ENCODE data around the gene ICAM3.

The ICAM3 gene

DNA sequence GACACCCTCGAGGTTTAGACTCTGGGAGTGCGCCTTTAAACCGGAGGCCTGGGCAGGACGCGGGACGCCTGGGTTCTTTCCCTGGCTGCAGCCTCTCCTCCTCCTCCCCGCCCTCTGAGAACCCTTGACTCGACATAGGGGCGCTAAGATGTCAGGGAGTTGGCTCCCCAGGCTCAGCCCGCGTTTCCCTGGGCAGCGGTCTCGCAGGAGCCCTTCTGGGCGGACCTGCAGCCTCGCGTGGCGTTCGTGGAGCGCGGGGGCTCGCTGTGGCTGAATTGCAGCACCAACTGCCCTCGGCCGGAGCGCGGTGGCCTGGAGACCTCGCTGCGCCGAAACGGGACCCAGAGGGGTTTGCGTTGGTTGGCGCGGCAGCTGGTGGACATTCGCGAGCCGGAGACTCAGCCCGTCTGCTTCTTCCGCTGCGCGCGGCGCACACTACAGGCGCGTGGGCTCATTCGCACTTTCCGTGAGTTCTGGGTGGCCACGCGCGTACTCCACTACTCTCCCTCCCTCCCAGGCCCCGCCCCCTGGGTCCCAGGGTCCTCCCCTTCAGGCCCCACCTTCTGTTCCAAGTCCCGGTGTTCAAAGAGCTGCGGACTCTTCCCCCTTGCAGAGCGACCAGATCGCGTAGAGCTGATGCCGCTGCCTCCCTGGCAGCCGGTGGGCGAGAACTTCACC, 48.4 kb downstream of the ICAM3 start:
- no peak overlapping the region for H3K9ac ChIP-seq
- H2AFZ ChIP-seq (ENCODE audit: low read depth), result peak overlapping the region; percentile 58
- no peak overlapping the region for H3K27ac ChIP-seq
- TF ChIP-seq CTCF (conservative IDR thresholded peaks at IDR 0.05; ENCODE audit: low read depth, low read length), result no peak
- H3K79me2 ChIP-seq (ENCODE audit: insufficient read depth, low read depth), result no peaks in the 10 kb centered on the region
- H3K4me3 ChIP-seq (IDR thresholded peaks at IDR 0.05; ENCODE audit: insufficient read depth, low read depth, low read length), result no peak overlapping the region
- H3K4me1 ChIP-seq (ENCODE audit: low read depth, poor library complexity, severe bottlenecking), result peaks cover 33% of the 10 kb centered on the region
- H4K20me1 ChIP-seq (ENCODE audit: insufficient read depth), result no peaks in the 10 kb centered on the region
- no peaks in the 10 kb centered on the region for H3K36me3 ChIP-seq (ENCODE audit: insufficient read depth)
- H3K27me3 ChIP-seq (ENCODE audit: insufficient read depth, low read depth), result peaks cover 26% of the 10 kb centered on the region
- peak overlapping the region; percentile 88 for H3K4me2 ChIP-seq

- no peak overlapping the region for H3K27ac ChIP-seq
- TF ChIP-seq CTCF (conservative IDR thresholded peaks at IDR 0.05; ENCODE audit: low read depth, low read length), result no peak
- peak overlapping the region; percentile 88 for H3K4me2 ChIP-seq
- no peak overlapping the region for H3K4me3 ChIP-seq (IDR thresholded peaks at IDR 0.05; ENCODE audit: insufficient read depth, low read depth, low read length)
- no peaks in the 10 kb centered on the region for H3K36me3 ChIP-seq (ENCODE audit: insufficient read depth)
- no peak overlapping the region for H3K9ac ChIP-seq
- no peaks in the 10 kb centered on the region for H3K79me2 ChIP-seq (ENCODE audit: insufficient read depth, low read depth)
- H4K20me1 ChIP-seq (ENCODE audit: insufficient read depth), result no peaks in the 10 kb centered on the region
- H2AFZ ChIP-seq (ENCODE audit: low read depth), result peak overlapping the region; percentile 99; the same call in 1 of the 2 replicates
- peaks cover 26% of the 10 kb centered on the region for H3K27me3 ChIP-seq (ENCODE audit: insufficient read depth, low read depth)
- H3K4me1 ChIP-seq (ENCODE audit: low read depth, poor library complexity, severe bottlenecking), result peaks cover 27% of the 10 kb centered on the region
These were observed 49.0 kb downstream of the ICAM3 start for GRCh38 chr19:10290357-10290875.

DNA sequence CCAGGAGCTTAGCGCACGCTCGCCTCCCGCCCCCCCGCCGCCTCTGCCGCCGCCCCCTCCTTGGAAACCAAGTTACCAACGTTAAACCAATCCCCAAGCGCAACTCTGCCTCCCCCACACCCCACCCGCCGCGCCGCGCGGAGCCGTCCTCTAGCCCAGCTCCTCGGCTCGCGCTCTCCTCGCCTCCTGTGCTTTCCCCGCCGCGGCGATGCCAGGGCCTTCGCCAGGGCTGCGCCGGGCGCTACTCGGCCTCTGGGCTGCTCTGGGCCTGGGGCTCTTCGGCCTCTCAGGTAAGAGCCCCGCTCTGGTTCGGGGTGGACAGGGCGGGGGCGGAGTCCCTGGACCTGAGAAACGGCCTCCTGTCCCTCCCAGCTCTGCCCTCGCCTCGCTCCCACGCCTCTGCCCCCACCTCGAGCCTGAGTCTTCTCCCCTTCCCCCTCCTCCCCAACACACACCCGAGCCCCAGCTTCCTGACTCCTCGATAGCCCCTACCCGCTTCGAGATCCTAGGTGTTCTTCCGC, 49.5 kb downstream of the ICAM3 start, which contains the start of gene ICAM5:
TSS of gene ICAM5 (plus strand) at position 117 of the 521 bp plus-strand sequence. CDS start at position 209, 92 bp downstream.
- H3K4me1 ChIP-seq (ENCODE audit: low read depth, poor library complexity, severe bottlenecking), result peaks cover 25% of the 10 kb centered on the region
- peak within 1 kb of the TSS; percentile 42; the same call in 1 of the 2 replicates for H3K27ac ChIP-seq
- no peaks in the 10 kb centered on the region for H3K79me2 ChIP-seq (ENCODE audit: insufficient read depth, low read depth)
- peak within 1 kb of the TSS; percentile 88 for H3K4me2 ChIP-seq
- H4K20me1 ChIP-seq (ENCODE audit: insufficient read depth), result no peaks in the 10 kb centered on the region
- no peak within 1 kb of the TSS for H3K4me3 ChIP-seq (IDR thresholded peaks at IDR 0.05; ENCODE audit: insufficient read depth, low read depth, low read length)
- no peak for TF ChIP-seq CTCF (conservative IDR thresholded peaks at IDR 0.05; ENCODE audit: low read depth, low read length)
- H2AFZ ChIP-seq (ENCODE audit: low read depth), result peak within 1 kb of the TSS; percentile 99
- H3K9ac ChIP-seq, result peak within 1 kb of the TSS; percentile 46; the same call in 1 of the 2 replicates
- peaks cover 26% of the 10 kb centered on the region for H3K27me3 ChIP-seq (ENCODE audit: insufficient read depth, low read depth)
- H3K36me3 ChIP-seq (ENCODE audit: insufficient read depth), result no peaks in the 10 kb centered on the region

- Histone ChIP-seq H3K79me2 (ENCODE audit: insufficient read depth, low read depth) (no peaks in the 10 kb centered on the region), H3K27me3 (ENCODE audit: insufficient read depth, low read depth) (peaks cover 26% of the 10 kb centered on the region), H3K36me3 (ENCODE audit: insufficient read depth) (no peaks in the 10 kb centered on the region), H3K4me3 (IDR thresholded peaks at IDR 0.05; ENCODE audit: insufficient read depth, low read depth, low read length) (no peak overlapping the region), H3K4me2 (peak overlapping the region; percentile 88), H2AFZ (ENCODE audit: low read depth) (peak overlapping the region; percentile 99), H4K20me1 (ENCODE audit: insufficient read depth) (no peaks in the 10 kb centered on the region), H3K4me1 (ENCODE audit: low read depth, poor library complexity, severe bottlenecking) (peaks cover 25% of the 10 kb centered on the region), H3K27ac (peak overlapping the region; percentile 42; the same call in 1 of the 2 replicates), H3K9ac (peak overlapping the region; percentile 46; the same call in 1 of the 2 replicates)
- no peak for TF ChIP-seq CTCF (conservative IDR thresholded peaks at IDR 0.05; ENCODE audit: low read depth, low read length)
These were observed 50.1 kb downstream of the ICAM3 start for GRCh38 chr19:10289167-10289835.
